Stimulated activated CD8-positive, alpha-beta memory T cell treated with anti-CD3 and anti-CD28 coated beads, Interleukin-4, amount 100 ng/mL, for 1 hour (primary cell): ENCODE measurements around the gene GPN3.
A peak's percentile ranks its signal among the peaks of the same experiment; 100 is the strongest.
"Not testable (repeated sequence)": the region's sequence is repeated elsewhere in the genome, so short reads cannot be mapped to it uniquely, and the experiment has no call there.

ENCODE experiments used
- DNase-seq, 2 donors: peaks; one replicate each; pipeline ENCODE4 v3.0.0-alpha.2; 2020; ENCODE audit warnings: low read depth in 2 of 2, low spot score in 1 of 2

GPN3 gene

DNA sequence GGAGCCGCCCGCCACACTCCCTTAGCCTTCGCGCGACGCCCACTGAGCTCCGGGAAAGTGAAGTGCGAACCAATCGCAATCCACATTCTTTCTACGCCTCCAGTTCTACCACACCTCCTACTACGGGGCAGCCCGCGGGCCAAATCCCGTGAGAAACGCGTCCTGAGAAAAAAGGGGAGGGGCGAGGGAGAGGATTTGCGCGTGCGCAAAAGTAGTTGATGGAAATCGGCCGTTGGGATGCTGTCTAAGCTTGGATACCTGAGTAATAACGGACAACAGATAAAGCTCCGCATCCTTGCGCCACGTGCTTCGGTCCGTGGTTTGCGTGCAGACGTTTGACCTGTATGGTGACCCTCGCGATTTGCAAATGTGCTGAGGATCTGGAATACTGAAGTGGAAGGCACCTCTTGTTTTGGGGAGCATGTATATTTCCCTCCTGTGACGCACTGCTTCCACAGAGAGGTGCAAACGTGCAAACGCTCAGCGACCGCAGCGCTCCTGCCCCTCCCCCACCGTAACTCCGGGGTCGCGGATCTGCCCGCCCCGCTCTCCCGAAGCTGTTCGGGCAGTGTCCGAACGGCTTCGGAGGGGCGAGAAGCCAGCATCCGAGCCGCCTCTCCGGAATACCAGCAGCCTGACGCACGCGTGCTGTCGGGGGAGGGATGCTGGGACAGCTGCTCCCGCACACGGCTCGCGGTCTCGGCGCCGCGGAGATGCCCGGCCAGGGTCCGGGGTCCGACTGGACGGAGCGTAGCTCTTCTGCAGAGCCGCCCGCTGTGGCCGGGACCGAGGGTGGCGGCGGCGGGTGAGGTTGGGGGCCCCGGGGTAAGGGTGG is at the start of gene GPN3, which contains the start of gene FAM216A:
GPN3 (minus strand) TSS at position 44 of the 835 bp plus-strand sequence. CDS start 54 bp downstream, outside the sequence.
FAM216A (plus strand) TSS at position 632 of the 835 bp plus-strand sequence; CDS start at position 663, 31 bp downstream.
- peak; percentile 78 to 91 for DNase-seq

- no peak for DNase-seq
Observed at GRCh38 chr12:110516995-110517394, 48.9 kb upstream of the GPN3 start.

- no peak for DNase-seq
Observed at GRCh38 chr12:110514363-110514762, 46.3 kb upstream of the GPN3 start.

GRCh38 chr12:110513842-110514241 is 45.8 kb upstream of the GPN3 start:
- DNase-seq, result no peak

DNA sequence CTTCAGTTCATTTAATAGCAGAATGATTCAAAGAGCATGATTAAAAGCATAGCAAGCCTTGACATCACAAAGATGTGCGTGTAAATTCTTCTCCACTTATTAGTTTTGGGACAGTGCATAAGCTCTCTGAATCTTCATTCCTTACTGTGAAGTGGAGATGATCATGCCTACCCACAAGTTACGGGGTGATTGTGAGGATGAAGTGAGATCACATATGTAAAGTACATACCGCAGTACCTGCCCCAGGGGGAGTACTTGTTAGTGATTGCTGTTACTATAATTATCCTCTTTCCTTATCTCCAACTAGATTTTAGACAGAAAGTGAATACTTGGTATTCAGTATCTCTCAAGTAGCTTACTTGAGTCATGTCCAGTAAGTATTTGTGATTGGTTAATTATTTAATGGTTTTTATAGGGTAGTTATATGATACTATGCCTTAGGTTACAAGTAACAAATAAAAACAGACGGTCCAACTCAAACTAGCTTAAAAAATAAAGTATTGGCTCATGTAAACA is 40.1 kb upstream of the GPN3 start:
- DNase-seq, result no peak

- DNase-seq, result no peak
Observed at GRCh38 chr12:110505332-110505731, 37.3 kb upstream of the GPN3 start.

- DNase-seq, result no peak
Observed at GRCh38 chr12:110503432-110503831, 35.4 kb upstream of the GPN3 start.

DNA sequence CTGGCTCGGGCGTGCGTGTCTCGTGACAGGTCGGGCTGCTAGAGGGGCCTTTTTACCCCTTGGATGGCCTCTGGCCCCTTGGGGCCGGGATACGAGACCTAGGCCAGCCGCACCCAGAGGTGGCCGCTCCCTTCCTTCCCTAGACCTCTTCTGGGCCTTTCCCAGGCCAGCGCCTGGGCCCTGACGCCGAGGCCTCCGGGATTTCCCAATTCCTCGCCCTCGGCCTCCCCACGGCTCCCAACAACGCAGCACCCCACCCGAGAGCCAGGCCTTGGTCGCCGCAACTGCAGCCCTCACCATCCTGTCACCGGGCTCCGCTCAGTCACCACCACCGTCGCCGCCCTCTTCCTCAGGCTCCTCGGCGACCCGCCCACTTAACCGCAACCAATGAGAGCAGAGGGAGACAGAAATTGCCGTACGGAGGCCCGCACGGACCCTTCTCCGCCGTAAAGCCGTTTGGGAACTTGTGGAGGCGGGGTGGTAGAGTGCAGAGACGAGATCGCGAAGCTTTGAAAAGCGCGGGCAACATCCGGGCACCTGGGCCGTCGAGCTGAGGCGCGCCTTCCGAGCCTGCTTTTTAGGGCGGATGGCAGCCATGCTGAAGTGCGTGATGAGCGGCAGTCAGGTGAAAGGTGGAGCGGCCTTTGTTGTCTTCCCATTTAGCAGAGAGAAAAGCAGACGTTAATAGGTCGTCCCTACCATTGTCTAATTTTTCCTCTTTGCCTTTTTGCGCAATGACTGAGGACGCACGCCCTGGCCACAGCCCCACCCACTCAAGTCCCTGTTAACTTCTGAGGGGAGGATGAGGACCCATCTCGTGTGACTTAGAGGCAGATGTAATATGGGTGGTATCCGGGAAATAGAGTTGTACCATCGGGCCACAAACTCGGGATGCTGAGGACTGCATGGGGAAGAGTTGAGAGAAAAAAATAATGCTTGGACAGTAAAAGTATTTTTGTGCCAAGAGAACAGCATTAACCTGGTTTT is 34.0 kb upstream of the GPN3 start, which contains the start of the genes RAD9B and VPS29:
RAD9B (plus strand) TSS at position 580 of the 987 bp plus-strand sequence; CDS start at position 587, 7 bp downstream.
VPS29 (minus strand) TSS at position 360 of the 987 bp plus-strand sequence; CDS start at position 300, 60 bp downstream.
- DNase-seq, result peak; percentile 92 to 97

DNA sequence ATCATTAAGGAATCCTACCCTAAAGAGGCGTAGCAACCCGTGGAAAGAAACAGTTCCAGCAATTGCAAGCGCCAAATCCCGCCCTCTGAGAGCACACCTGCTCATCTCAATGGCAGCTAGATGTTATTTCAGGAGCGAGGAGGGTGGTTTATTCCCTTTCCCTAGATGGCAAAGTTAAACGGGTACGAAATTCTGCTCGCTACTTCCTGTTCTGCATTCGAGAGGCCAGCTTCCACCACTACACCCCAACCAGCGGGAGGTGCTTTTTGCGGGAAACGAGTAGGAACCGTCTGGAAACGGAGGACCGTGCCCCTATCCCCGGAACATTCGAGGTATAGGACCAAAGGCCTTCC is 33.3 kb upstream of the GPN3 start:
- DNase-seq, result no peak

GRCh38 chr12:110498984-110499706 is 31.1 kb upstream of the GPN3 start:
- no peak for DNase-seq

GRCh38 chr12:110475426-110475825 is 7.4 kb upstream of the GPN3 start:
- no peak for DNase-seq

DNA sequence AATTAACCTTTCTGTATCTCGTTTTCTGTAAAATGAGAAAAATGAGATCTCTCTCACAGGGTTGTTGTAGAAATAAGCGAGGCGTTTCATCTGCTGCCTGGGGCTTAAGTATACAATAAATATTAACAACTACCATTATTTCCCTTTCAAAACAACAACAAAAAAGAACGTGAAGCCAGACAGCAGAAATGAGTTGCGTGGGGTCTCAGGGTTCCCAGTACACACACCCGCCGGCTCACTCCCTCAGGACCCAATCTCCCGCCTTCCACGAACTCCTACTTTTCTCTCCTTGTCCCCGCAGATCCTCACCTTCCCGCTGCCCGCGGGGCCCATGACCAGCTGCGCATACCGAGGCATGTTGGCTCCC is 227 bp downstream of the GPN3 start:
- no peak for DNase-seq

- no peak for DNase-seq
Observed at GRCh38 chr12:110466791-110467190, 1.3 kb downstream of the GPN3 start.

- not testable (repeated sequence) for DNase-seq
Observed at GRCh38 chr12:110465765-110466164, 2.3 kb downstream of the GPN3 start.

GRCh38 chr12:110465024-110465423 is 3.0 kb downstream of the GPN3 start:
- no peak for DNase-seq

DNA sequence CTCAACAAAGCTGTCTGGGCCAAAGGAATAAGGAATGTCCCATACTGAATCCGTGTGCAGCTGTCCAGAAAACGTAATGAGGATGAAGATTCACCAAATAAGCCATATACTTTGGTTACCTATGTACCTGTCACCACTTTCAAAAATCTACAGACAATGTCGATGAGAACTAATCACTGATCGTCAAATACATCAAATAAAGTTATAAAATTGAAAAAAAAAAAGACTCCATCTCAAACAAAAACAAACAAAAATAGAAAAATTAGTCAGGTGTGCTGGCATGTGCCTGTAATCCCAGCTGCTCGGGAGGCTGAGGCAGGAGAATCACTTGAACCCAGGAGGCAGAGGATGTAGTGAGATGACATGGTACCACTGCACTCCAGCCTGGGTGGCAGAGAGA is 6.9 kb downstream of the GPN3 start:
- not testable (repeated sequence) for DNase-seq

DNA sequence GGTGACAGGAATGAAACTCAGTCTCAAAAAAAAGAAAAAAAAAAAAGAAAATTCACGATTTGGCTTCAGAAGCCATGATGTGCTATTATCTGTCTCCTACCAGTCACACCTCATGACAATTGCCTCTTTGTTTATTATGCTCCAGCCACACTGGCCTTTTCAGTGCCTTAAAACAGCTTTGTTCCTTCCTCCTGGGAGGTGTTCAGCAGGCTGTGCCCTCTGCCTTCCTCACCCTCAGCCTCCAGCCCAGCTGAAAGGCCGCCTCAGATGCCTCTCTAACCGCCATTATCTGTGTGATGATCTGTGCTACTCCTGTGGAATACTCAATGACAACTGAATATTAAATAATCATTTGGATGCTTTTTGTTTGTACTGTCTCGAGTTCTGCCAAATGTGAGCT is 9.3 kb downstream of the GPN3 start:
- no peak for DNase-seq

DNA sequence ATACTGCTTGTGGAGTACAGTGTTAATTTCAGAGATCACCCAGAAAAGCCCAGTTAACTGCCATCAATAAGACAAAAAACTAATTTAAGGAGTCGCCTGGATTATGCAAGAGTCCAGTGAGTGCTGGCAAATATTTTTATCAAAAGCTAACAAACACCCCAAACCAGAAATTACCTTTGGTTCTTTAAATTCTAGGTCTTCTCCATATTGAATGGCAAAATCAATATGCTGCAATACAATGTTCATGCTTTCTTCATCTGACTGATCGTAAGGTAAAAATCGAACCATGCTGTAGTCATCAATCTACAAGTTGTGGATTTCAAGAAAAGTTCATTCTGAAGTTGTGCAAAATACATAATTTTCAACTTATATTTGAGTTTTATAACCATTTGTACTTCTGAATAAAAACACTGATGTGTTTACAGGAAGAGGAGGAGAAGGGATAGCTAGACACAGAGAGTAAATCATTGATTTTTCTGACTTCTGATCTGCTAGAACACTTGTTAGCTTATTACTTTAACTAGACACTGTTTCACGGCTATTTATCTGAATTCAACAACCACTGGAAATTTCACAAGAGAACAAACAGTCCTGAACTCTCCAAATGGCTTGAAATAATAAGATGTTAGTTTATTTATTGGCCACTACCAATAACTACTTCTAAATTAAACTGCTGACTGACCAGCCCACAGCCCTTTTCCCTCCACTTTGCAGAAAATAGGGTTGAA is 14.3 kb downstream of the GPN3 start:
- no peak for DNase-seq

- DNase-seq, result no peak
Observed at GRCh38 chr12:110451263-110451662, 16.8 kb downstream of the GPN3 start.
